ENCODE measurements around the gene SSH2. TPM values are rescaled to one million over a fixed set of nuclear protein-coding genes. Genes with fewer than 3 reads are reported as not detected.

SSH2 gene
- polyA plus RNA-seq, 1 of the 3 experiments (the other 2 are of a cell fraction), result 8.8 TPM

GRCh38 chr17:29892201-29892600 is 37.8 kb downstream of the SSH2 start (continued):
- TF ChIP-seq YY1 (IDR thresholded peaks at IDR 0.05; ENCODE audit: low read depth), result no peak
- no peak for TF ChIP-seq POLR2AphosphoS5 (IDR thresholded peaks at IDR 0.05; ENCODE audit: low read depth, low read length)
- no peak for TF ChIP-seq NRF1 (IDR thresholded peaks at IDR 0.05; ENCODE audit: low read depth, low read length)
- TF ChIP-seq PBX3 (IDR thresholded peaks at IDR 0.05), result no peak
- TF ChIP-seq USF2 (IDR thresholded peaks at IDR 0.05; ENCODE audit: borderline replicate concordance, low read depth, low read length), result no peak
- no peak for TF ChIP-seq CTCF (IDR thresholded peaks at IDR 0.05)
- TF ChIP-seq NFIC (IDR thresholded peaks at IDR 0.05; ENCODE audit: borderline replicate concordance), result no peak
- no peak for TF ChIP-seq MAX (IDR thresholded peaks at IDR 0.05; ENCODE audit: low read depth)
- no peak for TF ChIP-seq MXI1 (IDR thresholded peaks at IDR 0.05; ENCODE audit: low read depth, low read length)
- no peak for TF ChIP-seq RXRA (IDR thresholded peaks at IDR 0.05; ENCODE audit: borderline replicate concordance, low read depth)

- peaks cover 48% of the 10 kb centered on the region for H3K79me2 ChIP-seq (ENCODE audit: insufficient read depth)
- H3K36me3 ChIP-seq (replicated peaks in 1 of 2; ENCODE audit: control insufficient read depth in 1 of 2, insufficient read depth in 2 of 2, low read length in 1 of 2), result no peaks in the 10 kb centered on the region
- no peak overlapping the region for H3K4me2 ChIP-seq
- ChIA-PET POLR2A (interaction anchor here (0.6 to 0.7 kb wide), 2 partner anchors 28 to 47 kb away, joined by 3 to 4 read pairs; no protein-coding TSS in a partner anchor), CTCF (interaction anchor here (1.2 to 1.5 kb wide), 4 partner anchors 18 to 202 kb away, joined by 3 to 7 read pairs (median 4); no protein-coding TSS in a partner anchor)
- H3K27ac ChIP-seq (ENCODE audit: low read depth in 2 of 2, low read length in 1 of 2), result no peak overlapping the region
- no peak overlapping the region for H2AFZ ChIP-seq (ENCODE audit: low read depth)
- H3K9ac ChIP-seq, result no peak overlapping the region
- no peak overlapping the region for H3K4me3 ChIP-seq (ENCODE audit: low read depth in 2 of 2, low read length in 1 of 2)
- no peak for TF ChIP-seq SMC3 (IDR thresholded peaks at IDR 0.05; ENCODE audit: low read depth, low read length)
- H3K4me1 ChIP-seq (ENCODE audit: control insufficient read depth in 1 of 2, insufficient read depth in 2 of 2, low read depth in 1 of 2, low read length in 1 of 2), result no peaks in the 10 kb centered on the region
- peaks cover 4% of the 10 kb centered on the region for H3F3A ChIP-seq (replicated peaks; ENCODE audit: insufficient read depth)
- no peaks in the 10 kb centered on the region for H3K9me2 ChIP-seq
- no peaks in the 10 kb centered on the region for H3K9me3 ChIP-seq
- 93% methylated on average over 1 of the region's 1 CpG for WGBS (ENCODE audit: low lambda C conversion rate)
- no peak for DNase-seq
- no peaks in the 10 kb centered on the region for H4K20me1 ChIP-seq (ENCODE audit: insufficient read depth)
- no peaks in the 10 kb centered on the region for H3K27me3 ChIP-seq (ENCODE audit: insufficient read depth)
Measured at GRCh38 chr17:29891131-29891530, 38.9 kb downstream of the SSH2 start.

Measured in SK-N-SH (cell line).